GM18867 (cell line): ENCODE results near the gene OSGEPL1.
"Not testable (repeated sequence)": the region's sequence is repeated elsewhere in the genome, so short reads cannot be mapped to it uniquely, and the experiment has no call there.

Experiments
- ATAC-seq: cut with Tn5 transposase; IDR thresholded peaks from one replicate; pipeline ENCODE4 v1.9.1; 2021; ENCODE audit warnings: mild to moderate bottlenecking, moderate library complexity; ENCODE audit not compliant: unreplicated experiment

Gene OSGEPL1

DNA sequence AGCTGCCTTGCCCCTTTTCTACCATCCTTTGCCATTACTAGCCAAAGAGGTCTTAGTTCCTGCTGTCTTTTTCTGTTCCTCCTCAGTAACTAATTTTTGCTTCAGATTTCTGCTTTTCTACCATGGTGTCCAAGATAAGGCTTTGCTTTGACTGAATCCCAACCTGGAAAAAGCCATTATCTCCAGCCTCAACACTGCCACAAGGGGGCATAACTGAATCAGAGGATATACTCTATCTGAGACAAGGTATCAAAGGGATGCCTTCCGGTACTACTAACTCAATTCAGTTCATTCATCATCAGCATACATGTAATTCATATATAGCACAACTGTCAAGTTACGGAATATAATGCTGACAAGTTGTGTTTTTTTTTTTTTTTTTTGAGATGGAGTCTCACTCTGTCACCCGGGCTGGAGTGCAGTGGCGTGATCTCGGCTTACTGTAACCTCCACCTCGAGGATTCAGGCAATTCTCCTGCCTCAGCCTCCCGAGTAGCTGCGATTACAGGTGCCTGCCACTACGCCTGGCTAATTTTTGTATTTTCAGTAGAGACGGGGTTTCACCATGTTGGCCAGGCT, 11.4 kb downstream of the OSGEPL1 start:
- ATAC-seq = peak; percentile 67

DNA sequence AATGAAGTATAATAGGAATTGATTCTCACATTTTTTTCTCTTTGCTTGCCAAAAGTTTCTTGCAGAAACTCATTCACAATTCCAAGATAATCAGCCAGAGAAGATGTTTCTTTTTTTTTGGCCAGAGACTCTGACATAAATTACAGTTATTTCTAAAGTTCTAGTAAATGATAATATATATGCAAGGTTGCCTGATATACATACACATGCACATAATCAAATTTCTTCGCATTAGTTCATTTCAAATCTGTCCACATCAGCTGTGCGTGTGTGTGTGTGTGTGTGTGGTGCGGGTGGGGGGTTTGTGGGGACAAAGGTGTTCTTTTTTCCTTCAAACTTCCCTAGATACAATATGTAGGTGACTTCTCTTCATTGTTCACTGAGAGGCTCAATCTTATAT, 33.2 kb downstream of the OSGEPL1 start:
- ATAC-seq = no peak

DNA sequence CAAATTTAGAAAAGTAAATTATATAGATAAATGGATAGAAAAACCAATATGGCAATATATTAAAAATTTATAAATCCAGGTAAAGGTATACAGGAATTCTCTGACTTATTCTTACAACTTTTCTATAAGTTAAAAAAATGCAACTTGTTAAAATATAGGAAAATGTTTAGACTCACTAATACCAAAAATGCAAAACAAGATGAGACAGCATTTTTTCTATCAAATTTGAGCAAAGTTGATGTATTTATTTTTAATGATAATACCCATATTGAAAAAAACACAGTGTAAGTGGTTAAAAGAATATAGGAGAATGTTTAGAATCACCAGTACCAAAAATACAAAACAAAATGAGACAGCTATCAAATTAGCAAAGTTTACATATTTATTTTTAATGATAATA, 35.7 kb downstream of the OSGEPL1 start:
- ATAC-seq = no peak

DNA sequence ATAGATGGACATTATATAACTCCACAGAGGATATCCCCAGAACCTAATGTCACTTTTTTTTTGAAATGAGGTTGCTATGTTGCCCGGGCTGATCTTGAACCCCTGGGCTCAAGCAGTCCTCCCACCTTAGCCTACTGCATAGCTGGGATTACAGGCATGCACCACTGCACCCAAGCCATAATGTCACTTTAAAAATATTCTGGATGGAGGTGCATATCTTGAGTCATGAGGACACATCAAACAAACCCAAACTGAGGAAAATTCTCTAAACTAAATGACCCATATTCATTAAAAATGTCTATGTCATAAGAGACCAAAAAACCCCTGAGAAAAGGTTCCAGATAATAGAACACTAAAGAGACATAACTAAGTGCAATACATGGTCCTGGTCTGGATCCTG, 36.3 kb downstream of the OSGEPL1 start:
- no peak for ATAC-seq

DNA sequence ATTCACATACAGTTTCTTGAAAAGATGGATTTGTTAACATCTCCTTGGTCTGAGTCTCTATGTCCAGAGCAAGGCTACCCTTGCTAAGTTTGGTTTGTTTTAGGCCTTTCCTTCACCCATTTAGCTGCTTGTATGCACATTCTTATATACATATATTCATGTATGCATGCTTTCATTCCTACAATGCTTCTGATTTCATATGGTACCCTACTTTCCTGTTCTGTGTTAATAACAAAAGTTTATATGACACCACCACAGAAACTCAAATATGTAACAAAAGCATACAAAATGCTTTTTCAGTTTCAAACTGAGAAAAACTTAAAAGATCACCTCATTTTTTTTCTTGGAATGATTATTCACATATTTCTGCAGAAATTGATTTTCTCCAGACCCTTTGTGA, 39.4 kb downstream of the OSGEPL1 start:
- ATAC-seq = no peak

DNA sequence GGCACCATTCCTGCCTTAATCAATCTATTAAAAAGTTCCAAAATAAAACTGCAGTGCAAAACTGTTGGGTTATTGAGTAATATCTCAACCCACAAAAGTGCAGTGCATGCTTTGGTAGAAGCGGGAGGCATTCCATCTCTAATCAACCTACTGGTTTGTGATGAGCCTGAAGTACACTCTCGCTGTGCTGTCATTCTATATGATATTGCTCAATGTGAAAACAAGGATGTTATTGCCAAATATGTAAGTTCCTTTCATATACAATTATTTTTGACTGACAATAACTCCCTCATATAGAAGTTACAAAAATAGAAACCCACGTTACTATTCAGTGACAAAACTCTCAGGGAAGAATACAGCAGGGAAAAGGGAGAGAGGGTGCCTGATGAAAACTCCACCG, 43.0 kb downstream of the OSGEPL1 start:
- no peak for ATAC-seq

DNA sequence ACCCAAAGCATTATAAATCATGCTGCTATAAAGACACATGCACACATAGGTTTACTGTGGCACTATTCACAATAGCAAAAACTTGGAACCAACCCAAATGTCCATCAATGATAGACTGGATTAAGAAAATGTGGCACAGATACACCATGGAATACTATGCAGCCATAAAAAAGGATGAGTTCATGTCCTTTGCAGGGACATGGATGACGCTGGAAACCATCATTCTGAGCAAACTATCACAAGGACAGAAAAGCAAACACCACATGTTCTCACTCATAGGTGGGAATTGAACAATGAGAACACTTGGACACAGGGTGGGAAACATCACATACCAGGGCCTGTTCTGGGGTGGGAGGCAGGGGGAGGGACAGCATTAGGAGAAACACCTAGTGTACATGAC, 45.0 kb downstream of the OSGEPL1 start:
- not testable (repeated sequence) for ATAC-seq

DNA sequence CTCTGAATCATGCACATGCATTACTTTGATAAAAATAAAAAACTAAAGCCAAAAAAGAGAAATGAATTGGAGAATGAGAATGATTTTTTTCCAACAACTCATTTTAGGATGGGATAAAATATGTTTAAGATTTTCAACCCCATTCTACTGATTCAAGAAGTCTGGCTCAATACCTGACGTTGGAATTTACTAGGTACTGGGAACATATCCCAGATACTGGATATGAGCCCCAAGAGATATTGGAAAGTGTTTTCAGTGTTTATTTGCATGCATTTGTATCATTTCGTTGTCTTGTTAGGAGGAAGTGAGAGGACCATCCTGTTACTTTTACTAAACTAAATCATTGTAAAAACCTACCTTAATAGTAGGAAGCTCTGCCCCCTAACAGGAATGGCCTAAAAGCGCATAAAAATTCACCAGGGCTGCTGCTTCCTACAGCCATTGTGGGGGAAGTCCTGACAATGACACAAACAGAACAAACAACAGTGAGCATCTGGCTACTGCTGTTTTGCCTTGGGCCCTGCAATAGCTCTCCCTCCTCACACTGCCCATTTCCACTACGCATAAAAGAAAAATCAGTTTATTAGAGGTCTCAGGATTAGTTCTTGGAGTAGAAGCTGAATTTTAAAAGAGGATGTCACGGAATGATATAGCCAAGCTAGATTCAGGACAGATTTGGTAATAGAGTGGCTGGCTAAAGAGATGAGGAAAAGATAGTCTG, 52.9 kb downstream of the OSGEPL1 start:
- ATAC-seq = no peak

DNA sequence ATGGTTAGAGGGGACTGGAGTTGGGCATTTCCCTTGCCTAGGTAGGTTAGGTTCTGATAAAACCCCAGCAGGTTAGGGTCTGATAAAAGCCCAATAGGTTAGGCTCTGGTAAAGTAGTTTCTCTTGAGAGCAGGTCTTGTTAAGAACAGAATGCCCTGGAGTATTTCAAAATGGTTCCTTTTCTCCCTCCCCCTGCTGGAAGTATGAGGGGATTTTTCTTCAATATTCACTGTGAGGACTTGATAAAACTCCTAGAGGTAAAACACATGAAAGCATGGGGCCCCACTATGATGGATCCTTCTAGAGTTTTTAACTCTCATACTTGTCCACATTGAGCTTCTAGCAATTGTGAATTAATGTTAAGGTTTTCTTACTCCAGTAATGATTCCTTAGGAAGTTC, 60.5 kb downstream of the OSGEPL1 start:
- ATAC-seq = no peak

DNA sequence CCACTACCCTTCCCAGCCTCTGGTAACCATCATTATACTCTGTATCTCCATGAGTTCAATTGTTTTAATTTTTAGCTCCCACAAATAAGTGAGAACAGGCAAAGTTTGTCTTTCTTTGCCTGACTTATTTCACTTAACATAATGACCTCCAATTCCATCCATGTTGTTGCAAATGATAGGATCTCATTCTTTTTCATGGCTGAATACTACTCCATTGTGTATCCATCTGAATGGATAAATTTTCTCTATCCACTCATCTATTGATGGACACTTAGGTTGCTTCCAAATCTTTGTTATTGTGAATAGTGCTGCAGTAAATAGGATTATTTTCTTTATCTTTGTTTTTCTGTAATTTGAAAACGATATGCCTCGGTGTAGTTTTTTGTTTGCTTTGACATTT, 61.9 kb downstream of the OSGEPL1 start:
- ATAC-seq = no peak

DNA sequence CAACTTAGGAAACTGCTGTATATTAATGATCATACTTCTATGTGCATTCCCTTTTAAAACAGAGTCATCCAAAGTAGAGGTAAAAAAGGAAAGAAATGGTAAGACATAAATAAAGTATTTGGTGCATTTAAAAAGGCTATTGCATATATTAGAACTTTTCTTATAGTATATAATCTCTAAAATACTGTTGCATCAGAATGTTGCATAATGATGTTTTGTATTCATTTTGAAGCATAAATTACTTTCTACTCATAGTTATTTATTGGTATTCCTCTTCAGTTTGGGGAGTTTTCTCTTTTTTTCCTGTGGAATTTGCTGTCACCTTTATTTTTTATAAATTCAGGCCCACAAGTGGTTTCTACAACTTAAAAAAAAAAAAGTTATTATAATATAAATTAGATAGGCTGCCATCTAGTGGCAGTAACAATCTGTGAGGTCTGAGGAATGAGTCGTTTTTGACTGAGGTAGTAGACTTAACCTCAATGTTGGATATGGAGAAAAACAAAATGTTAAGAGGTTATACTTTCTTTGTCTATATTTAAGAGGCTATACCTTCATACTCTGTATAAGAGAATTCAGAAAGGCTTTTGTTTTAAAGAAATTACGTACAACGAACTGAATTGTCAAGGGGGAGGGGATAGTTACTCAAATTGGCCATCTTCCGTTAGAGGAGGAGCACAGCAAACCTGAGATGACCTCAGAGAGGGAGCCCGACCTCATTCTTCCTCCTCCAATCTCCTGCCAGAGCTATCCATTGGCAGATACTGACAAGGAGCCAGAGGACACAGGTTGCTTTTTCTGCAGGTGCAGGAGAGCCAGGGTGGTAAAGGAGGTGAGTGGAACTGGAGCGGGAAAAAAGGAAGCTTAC, 64.3 kb downstream of the OSGEPL1 start:
- peak; percentile 57 for ATAC-seq
